Stimulated activated naive CD8-positive, alpha-beta T cell treated with anti-CD3 and anti-CD28 coated beads, Interleukin-15, Interleukin-2, amounts not matched to agents 100 ng/mL and 50 ng/mL, for 24 hours (primary cell): ENCODE measurements around the gene ESRRB.
"Not testable (repeated sequence)": the region's sequence is repeated elsewhere in the genome, so short reads cannot be mapped to it uniquely, and the experiment has no call there.

ENCODE experiments used
- H3K27ac Mint-ChIP-seq: one replicate; pipeline ENCODE4 v1.8.0; 2021; ENCODE audit warnings: mild to moderate bottlenecking, mixed read lengths
- H3K27me3 Mint-ChIP-seq: one replicate; pipeline ENCODE4 v1.8.0; 2021; ENCODE audit warnings: mixed read lengths
- H3K36me3 Mint-ChIP-seq: one replicate; pipeline ENCODE4 v1.8.0; 2021; ENCODE audit warnings: low read depth, mixed read lengths
- H3K4me1 Mint-ChIP-seq: one replicate; pipeline ENCODE4 v1.8.0; 2021; ENCODE audit warnings: low read depth, mixed read lengths
- H3K4me3 Mint-ChIP-seq: one replicate; pipeline ENCODE4 v1.8.0; 2021; ENCODE audit warnings: mild to moderate bottlenecking, mixed read lengths
- H3K9me3 Mint-ChIP-seq: one replicate; pipeline ENCODE4 v1.8.0; 2021; ENCODE audit warnings: mixed read lengths

The ESRRB gene

GRCh38 chr14:76499399-76499798 is 123.5 kb downstream of the ESRRB start:
- Mint-ChIP-seq H3K4me3 (no peak overlapping the region), H3K27me3 (no peaks in the 10 kb centered on the region), H3K9me3 (no peaks in the 10 kb centered on the region), H3K4me1 (no peaks in the 10 kb centered on the region), H3K27ac (no peak overlapping the region), H3K36me3 (no peaks in the 10 kb centered on the region)

- Mint-ChIP-seq H3K36me3 (no peaks in the 10 kb centered on the region), H3K27me3 (no peaks in the 10 kb centered on the region), H3K4me3 (no peak overlapping the region), H3K27ac (no peak overlapping the region), H3K4me1 (no peaks in the 10 kb centered on the region), H3K9me3 (no peaks in the 10 kb centered on the region)
These were observed 124.1 kb downstream of the ESRRB start for GRCh38 chr14:76500011-76500410.

GRCh38 chr14:76500480-76500879 is 124.5 kb downstream of the ESRRB start:
- H3K27ac Mint-ChIP-seq: no peak overlapping the region
- H3K27me3 Mint-ChIP-seq: no peaks in the 10 kb centered on the region
- H3K9me3 Mint-ChIP-seq: no peaks in the 10 kb centered on the region
- H3K4me1 Mint-ChIP-seq: no peaks in the 10 kb centered on the region
- no peak overlapping the region for H3K4me3 Mint-ChIP-seq
- no peaks in the 10 kb centered on the region for H3K36me3 Mint-ChIP-seq

GRCh38 chr14:76501156-76501720 is 125.3 kb downstream of the ESRRB start:
- Mint-ChIP-seq H3K27me3 (no peaks in the 10 kb centered on the region), H3K4me3 (no peak overlapping the region), H3K4me1 (no peaks in the 10 kb centered on the region), H3K9me3 (no peaks in the 10 kb centered on the region), H3K36me3 (no peaks in the 10 kb centered on the region), H3K27ac (no peak overlapping the region)

GRCh38 chr14:76502219-76502618 is 126.3 kb downstream of the ESRRB start:
- Mint-ChIP-seq H3K27ac (no peak overlapping the region), H3K36me3 (no peaks in the 10 kb centered on the region), H3K4me1 (no peaks in the 10 kb centered on the region), H3K4me3 (no peak overlapping the region), H3K9me3 (no peaks in the 10 kb centered on the region), H3K27me3 (no peaks in the 10 kb centered on the region)

- no peak overlapping the region for H3K27ac Mint-ChIP-seq
- H3K4me3 Mint-ChIP-seq: no peak overlapping the region
- H3K27me3 Mint-ChIP-seq: no peaks in the 10 kb centered on the region
- H3K4me1 Mint-ChIP-seq: no peaks in the 10 kb centered on the region
- H3K9me3 Mint-ChIP-seq: no peaks in the 10 kb centered on the region
- no peaks in the 10 kb centered on the region for H3K36me3 Mint-ChIP-seq
These were observed 126.7 kb downstream of the ESRRB start for GRCh38 chr14:76502638-76503037.

- Mint-ChIP-seq H3K4me1 (no peaks in the 10 kb centered on the region), H3K27ac (no peak overlapping the region), H3K4me3 (no peak overlapping the region), H3K36me3 (no peaks in the 10 kb centered on the region), H3K9me3 (no peaks in the 10 kb centered on the region), H3K27me3 (peaks cover 13% of the 10 kb centered on the region)
These were observed 133.4 kb downstream of the ESRRB start for GRCh38 chr14:76509311-76509710.

- no peaks in the 10 kb centered on the region for H3K9me3 Mint-ChIP-seq
- H3K27me3 Mint-ChIP-seq: peaks cover 14% of the 10 kb centered on the region
- no peak overlapping the region for H3K27ac Mint-ChIP-seq
- H3K4me3 Mint-ChIP-seq: no peak overlapping the region
- H3K4me1 Mint-ChIP-seq: no peaks in the 10 kb centered on the region
- H3K36me3 Mint-ChIP-seq: no peaks in the 10 kb centered on the region
These were observed 134.2 kb downstream of the ESRRB start for GRCh38 chr14:76510181-76510580.

- peaks cover 22% of the 10 kb centered on the region for H3K27me3 Mint-ChIP-seq
- H3K4me3 Mint-ChIP-seq: no peak overlapping the region
- H3K27ac Mint-ChIP-seq: no peak overlapping the region
- no peaks in the 10 kb centered on the region for H3K4me1 Mint-ChIP-seq
- no peaks in the 10 kb centered on the region for H3K36me3 Mint-ChIP-seq
- no peaks in the 10 kb centered on the region for H3K9me3 Mint-ChIP-seq
These were observed 138.5 kb downstream of the ESRRB start for GRCh38 chr14:76514213-76514998.

GRCh38 chr14:76516884-76517283 is 140.9 kb downstream of the ESRRB start:
- Mint-ChIP-seq H3K27ac (no peak overlapping the region), H3K4me3 (no peak overlapping the region), H3K36me3 (no peaks in the 10 kb centered on the region)

GRCh38 chr14:76518366-76518765 is 142.4 kb downstream of the ESRRB start:
- no peak overlapping the region for H3K27ac Mint-ChIP-seq
- H3K36me3 Mint-ChIP-seq: no peaks in the 10 kb centered on the region
- no peaks in the 10 kb centered on the region for H3K4me1 Mint-ChIP-seq
- no peak overlapping the region for H3K4me3 Mint-ChIP-seq
- peaks cover 5% of the 10 kb centered on the region for H3K9me3 Mint-ChIP-seq
- H3K27me3 Mint-ChIP-seq: peaks cover 34% of the 10 kb centered on the region

More at GRCh38 chr14:76516884-76517283, 140.9 kb downstream of the ESRRB start:
- Mint-ChIP-seq H3K27me3 (peaks cover 30% of the 10 kb centered on the region), H3K4me1 (no peaks in the 10 kb centered on the region), H3K9me3 (no peaks in the 10 kb centered on the region)

- Mint-ChIP-seq H3K36me3 (no peaks in the 10 kb centered on the region), H3K27me3 (peaks cover 20% of the 10 kb centered on the region), H3K4me1 (no peaks in the 10 kb centered on the region), H3K27ac (no peak overlapping the region), H3K9me3 (peaks cover 5% of the 10 kb centered on the region), H3K4me3 (no peak overlapping the region)
These were observed 149.3 kb downstream of the ESRRB start for GRCh38 chr14:76525106-76525821.

- H3K36me3 Mint-ChIP-seq: no peaks in the 10 kb centered on the region
- no peak overlapping the region for H3K27ac Mint-ChIP-seq
- H3K4me1 Mint-ChIP-seq: no peaks in the 10 kb centered on the region
- no peak overlapping the region for H3K4me3 Mint-ChIP-seq
- H3K27me3 Mint-ChIP-seq: peaks cover 4% of the 10 kb centered on the region
- H3K9me3 Mint-ChIP-seq: peaks cover 2% of the 10 kb centered on the region
These were observed 155.1 kb downstream of the ESRRB start for GRCh38 chr14:76531085-76531484.

GRCh38 chr14:76531821-76532318 is 155.9 kb downstream of the ESRRB start:
- peaks cover 3% of the 10 kb centered on the region for H3K9me3 Mint-ChIP-seq
- peaks cover 4% of the 10 kb centered on the region for H3K27me3 Mint-ChIP-seq
- H3K4me3 Mint-ChIP-seq: no peak overlapping the region
- H3K4me1 Mint-ChIP-seq: no peaks in the 10 kb centered on the region
- no peaks in the 10 kb centered on the region for H3K36me3 Mint-ChIP-seq
- no peak overlapping the region for H3K27ac Mint-ChIP-seq

- H3K27ac Mint-ChIP-seq, H3K9me3 Mint-ChIP-seq, H3K36me3 Mint-ChIP-seq, H3K27me3 Mint-ChIP-seq, H3K4me1 Mint-ChIP-seq, H3K4me3 Mint-ChIP-seq: not testable (repeated sequence)
These were observed 160.7 kb downstream of the ESRRB start for GRCh38 chr14:76536636-76537035.
